AG09309 (cell line): Measurements from ENCODE around the gene ATP5ME.

Experiments used
- DNase-seq: peaks from one replicate; pipeline ENCODE4 v3.0.0-alpha.2; 2010; ENCODE audit warnings: low read depth
- H3K4me3 ChIP-seq: 2 replicates; pipeline ENCODE4 v1.5.1; 2011; ENCODE audit warnings: mild to moderate bottlenecking, low read depth, low read length, moderate library complexity; ENCODE audit not compliant: control insufficient read depth
- CTCF ChIP-seq: IDR thresholded peaks from 2 replicates; pipeline ENCODE4 v1.5.1; 2011; ENCODE audit warnings: mild to moderate bottlenecking, low read depth, low read length, inconsistent platforms; ENCODE audit not compliant: insufficient read depth, control insufficient read depth; ENCODE audit errors: missing control alignments

The ATP5ME gene

GRCh38 chr4:651884-652642 lies 22.0 kb downstream of the ATP5ME start:
- TF ChIP-seq CTCF, result no peak
- no peak for DNase-seq
- no peak overlapping the region for H3K4me3 ChIP-seq

GRCh38 chr4:650951-651883 lies 22.9 kb downstream of the ATP5ME start:
- no peak for TF ChIP-seq CTCF
- H3K4me3 ChIP-seq, result no peak overlapping the region
- DNase-seq, result no peak

- no peak overlapping the region for H3K4me3 ChIP-seq
- no peak for TF ChIP-seq CTCF
- DNase-seq, result no peak
Measured at GRCh38 chr4:650461-650860, 23.6 kb downstream of the ATP5ME start.

- TF ChIP-seq CTCF, result no peak
- H3K4me3 ChIP-seq, result no peak overlapping the region
Measured at GRCh38 chr4:649751-650310, 24.2 kb downstream of the ATP5ME start.

GRCh38 chr4:649293-649625 lies 24.8 kb downstream of the ATP5ME start:
- no peak for TF ChIP-seq CTCF
- H3K4me3 ChIP-seq, result no peak overlapping the region
- no peak for DNase-seq

More at GRCh38 chr4:649751-650310, 24.2 kb downstream of the ATP5ME start:
- no peak for DNase-seq

- no peak for TF ChIP-seq CTCF
- no peak for DNase-seq
- H3K4me3 ChIP-seq, result no peak overlapping the region
Measured at GRCh38 chr4:648579-649292, 25.3 kb downstream of the ATP5ME start.
